ENCODE data around the gene TNS1. TPM values are rescaled to one million over a fixed set of nuclear protein-coding genes. Genes with fewer than 3 reads are reported as not detected.

The TNS1 gene
- polyA plus RNA-seq, 1 of the 3 experiments (the other 2 are of a cell fraction), result 12.1 TPM

GRCh38 chr2:218003981-218004419, 1.2 kb upstream of the TNS1 start (continued):
- TF ChIP-seq CTCF (IDR thresholded peaks at IDR 0.05), result no peak
- TF ChIP-seq POLR2AphosphoS5 (IDR thresholded peaks at IDR 0.05; ENCODE audit: low read depth, low read length), result no peak
- no peak for TF ChIP-seq MEF2A (IDR thresholded peaks at IDR 0.05; ENCODE audit: borderline replicate concordance, low read depth)
- no peak for TF ChIP-seq TAF1 (IDR thresholded peaks at IDR 0.05; ENCODE audit: borderline replicate concordance, low read depth, low read length)
- no peak for TF ChIP-seq RAD21 (IDR thresholded peaks at IDR 0.05; ENCODE audit: low read length)
- TF ChIP-seq MXI1 (IDR thresholded peaks at IDR 0.05; ENCODE audit: low read depth, low read length), result 0 out of 2 replicates have a peak, but pooled peaks have one; percentile 14
- TF ChIP-seq FOXM1 (IDR thresholded peaks at IDR 0.05; ENCODE audit: low read depth), result no peak
- no peak for TF ChIP-seq FOXJ3 (CRISPR knock-in tag; IDR thresholded peaks at IDR 0.05)
- no peak for TF ChIP-seq EP300 (IDR thresholded peaks at IDR 0.05; ENCODE audit: borderline replicate concordance in 1 of 2, low read depth in 1 of 2, low read length in 1 of 2)

- ChIA-PET CTCF (interaction anchor here (1.3 to 30.4 kb wide), 7 partner anchors 10 to 210 kb away, joined by 3 to 666 read pairs (median 8); no protein-coding TSS in a partner anchor), POLR2A (interaction anchor here (1.1 to 2.9 kb wide), 2 partner anchors 13 to 29 kb away, joined by 4 to 9 read pairs; no protein-coding TSS in a partner anchor)
- H3K4me1 ChIP-seq (ENCODE audit: control insufficient read depth in 1 of 2, insufficient read depth in 2 of 2, low read depth in 1 of 2, low read length in 1 of 2), result peaks cover 66 to 78% of the 10 kb centered on the region in 2 experiments
- H2AFZ ChIP-seq (ENCODE audit: low read depth), result no peak overlapping the region
- peak; percentile 88 for DNase-seq
- TF ChIP-seq ZBTB33 (IDR thresholded peaks at IDR 0.05; ENCODE audit: borderline replicate concordance, low read depth), result peak; percentile 50; the same call in 1 of the 2 replicates
- peak; percentile 62; the same call in 1 of the 2 replicates for TF ChIP-seq MXI1 (IDR thresholded peaks at IDR 0.05; ENCODE audit: low read depth, low read length)
- TF ChIP-seq FOSL2 (IDR thresholded peaks at IDR 0.05; ENCODE audit: borderline replicate concordance, low read depth), result no peak
- TF ChIP-seq CHD2 (IDR thresholded peaks at IDR 0.05; ENCODE audit: low read length, partially characterized antibody), result peak; percentile 98
- peak; percentile 25; the same call in 1 of the 2 replicates for TF ChIP-seq RCOR1 (IDR thresholded peaks at IDR 0.05; ENCODE audit: low read length)
- H4K20me1 ChIP-seq (ENCODE audit: insufficient read depth), result peaks cover 27% of the 10 kb centered on the region
- H3K79me2 ChIP-seq (ENCODE audit: insufficient read depth), result peaks cover 84% of the 10 kb centered on the region
- H3K4me3 ChIP-seq (ENCODE audit: low read depth in 2 of 2, low read length in 1 of 2), result peak overlapping the region; percentile 48 to 69
- H3K9me3 ChIP-seq, result no peaks in the 10 kb centered on the region
- no peaks in the 10 kb centered on the region for H3K36me3 ChIP-seq (replicated peaks in 1 of 2; ENCODE audit: control insufficient read depth in 1 of 2, insufficient read depth in 2 of 2, low read length in 1 of 2)
- H3K9me2 ChIP-seq, result no peaks in the 10 kb centered on the region
- peaks cover 25% of the 10 kb centered on the region for H3F3A ChIP-seq (replicated peaks; ENCODE audit: insufficient read depth)
- H3K4me2 ChIP-seq, result peak overlapping the region; percentile 98
- H3K9ac ChIP-seq, result peak overlapping the region; percentile 69
- 9% methylated on average over 11 of the region's 11 CpGs for WGBS (ENCODE audit: low lambda C conversion rate)
- H3K27me3 ChIP-seq (ENCODE audit: insufficient read depth), result no peaks in the 10 kb centered on the region
- H3K27ac ChIP-seq (ENCODE audit: low read depth in 2 of 2, low read length in 1 of 2), result peak overlapping the region; percentile 86 to 98
Measured at GRCh38 chr2:218003281-218003944, 618 bp upstream of the TNS1 start.
